A549 (cell line): Measurements from ENCODE around the gene SEC24D. TPM values are rescaled to one million over a fixed set of nuclear protein-coding genes. Genes with fewer than 3 reads are reported as not detected.

Experiments
- ATAC-seq, 2 experiments: fragments of 200-7000 bp in 1 of 2; fragments of >200 bp in 1 of 2; cut with Nextera tagmentation in 1 of 2; cut with Tn5 transposase in 1 of 2; 3 replicates each; pipeline versions ENCODE4 v1.8.0 to v1.9.1; 2018 to 2020; ENCODE audit warnings: mild to moderate bottlenecking in 1 of 2, moderate library complexity in 1 of 2
- CTCF ChIA-PET: fragments of 300-600 bp; sonication (Branson Sonifier 250); formaldehyde crosslinking; extraction: SDS; loops from one replicate; lab custom pipeline; 2021; ENCODE audit warnings: antibody characterized with exemption, inconsistent platforms; lab: Yijun Ruan, JAX
- POLR2A ChIA-PET: fragments of 350-600 bp; formaldehyde crosslinking; extraction: SDS; loops from one replicate; lab custom pipeline; 2021; ENCODE audit warnings: antibody characterized with exemption, inconsistent platforms; lab: Yijun Ruan, JAX
- DNase-seq, 2 experiments: peaks; one replicate each; pipeline versions ENCODE4 v3.0.0 to v3.0.0-alpha.2; 2011 to 2016; ENCODE audit warnings: low read depth in 1 of 2, low spot score in 1 of 2
- FAIRE-seq: peaks from 2 replicates; lab custom pipeline; 2011; peaks lifted over from hg19 to GRCh38; lab: Jason Lieb, UNC
- H3K27ac ChIP-seq, 2 experiments: fragments of >200 bp; sonication (Bioruptor Twin); formaldehyde crosslinking; 3 replicates each; pipeline ENCODE4 v1.5.1; 2016 to 2017
- H3K4me1 ChIP-seq: fragments of >200 bp; sonication (Bioruptor Twin); formaldehyde crosslinking; 3 replicates; pipeline ENCODE4 v1.6.1; 2016
- H3K4me2 ChIP-seq: fragments of >200 bp; sonication (Bioruptor Twin); formaldehyde crosslinking; 3 replicates; pipeline ENCODE4 v1.6.1; 2016
- H3K4me3 ChIP-seq: fragments of >200 bp; sonication (Bioruptor Twin); formaldehyde crosslinking; 3 replicates; pipeline ENCODE4 v1.5.1; 2016
- H3K9me3 ChIP-seq: fragments of >200 bp; sonication (Bioruptor Twin); formaldehyde crosslinking; 3 replicates; pipeline ENCODE4 v1.6.1; 2016
- CHD2 ChIP-seq: fragments of 150-350 bp; IDR thresholded peaks from 2 replicates; pipeline ENCODE4 v1.6.1; 2014; ENCODE audit warnings: low read length; ENCODE audit not compliant: partially characterized antibody
- CTCF ChIP-seq: fragments of >200 bp; sonication (Bioruptor Twin); formaldehyde crosslinking; IDR thresholded peaks from 3 replicates; pipeline ENCODE4 v1.5.1; 2016
- EHMT2 ChIP-seq: fragments of 200-600 bp; sonication (generic); IDR thresholded peaks from 2 replicates; pipeline ENCODE4 v1.6.1; 2016; ENCODE audit warnings: antibody characterized with exemption, low read depth, mild to moderate bottlenecking, moderate library complexity
- FOSL2 ChIP-seq, 2 experiments: fragments of 450-650 bp in 1 of 2; fragments of >200 bp in 1 of 2; sonication (Bioruptor Twin) in 1 of 2; formaldehyde crosslinking; IDR thresholded peaks; 2 replicates each; pipeline versions ENCODE4 v1.5.0 to v1.6.1; 2016 to 2020; ENCODE audit warnings: mild to moderate bottlenecking in 1 of 2, moderate library complexity in 1 of 2
- HES2 ChIP-seq: fragments of >200 bp; sonication (Bioruptor Twin); formaldehyde crosslinking; IDR thresholded peaks from 2 replicates; pipeline ENCODE4 v1.6.1; 2016
- HEYL ChIP-seq: fragments of 250-450 bp; sonication (Bioruptor Pico); IDR thresholded peaks from 2 replicates; pipeline ENCODE4 v1.8.0; 2021; ENCODE audit warnings: mild to moderate bottlenecking, moderate library complexity
- KDM1A ChIP-seq: fragments of 200-600 bp; sonication (generic); IDR thresholded peaks from 2 replicates; pipeline ENCODE4 v1.6.1; 2016; ENCODE audit warnings: low read depth, mild to moderate bottlenecking
- KDM5A ChIP-seq: fragments of 200-600 bp; sonication (generic); IDR thresholded peaks from 2 replicates; pipeline ENCODE4 v1.6.1; 2016; ENCODE audit warnings: antibody characterized with exemption, mild to moderate bottlenecking
- MAZ ChIP-seq: fragments of 150-350 bp; IDR thresholded peaks from 2 replicates; pipeline ENCODE4 v1.6.1; 2014; ENCODE audit warnings: antibody characterized with exemption, low read depth, low read length, borderline replicate concordance
- MYC ChIP-seq: IDR thresholded peaks from 2 replicates; pipeline ENCODE4 v1.6.1; 2012; ENCODE audit warnings: mild to moderate bottlenecking, inconsistent platforms, low read length, improper control_type of control experiment, borderline replicate concordance
- NPAS2 ChIP-seq: fragments of 250-450 bp; sonication (Bioruptor Pico); IDR thresholded peaks from 2 replicates; pipeline ENCODE4 v1.8.0; 2022; ENCODE audit warnings: mild to moderate bottlenecking, moderate library complexity, borderline replicate concordance
- PHF8 ChIP-seq: fragments of 200-600 bp; sonication (generic); IDR thresholded peaks from 2 replicates; pipeline ENCODE4 v1.6.1; 2016; ENCODE audit warnings: low read depth, mild to moderate bottlenecking, antibody characterized with exemption, moderate library complexity, borderline replicate concordance
- RAD21 ChIP-seq, 2 experiments: fragments of >200 bp in 1 of 2; sonication (Bioruptor Twin) in 1 of 2; formaldehyde crosslinking in 1 of 2; IDR thresholded peaks in 1 of 2; conservative IDR thresholded peaks in 1 of 2; 2 replicates in 1 of 2; 3 replicates in 1 of 2; pipeline ENCODE4 v1.6.1; 2012 to 2018; ENCODE audit warnings: inconsistent platforms in 1 of 2
- REST ChIP-seq: fragments of 200-600 bp; sonication (generic); IDR thresholded peaks from 2 replicates; pipeline ENCODE4 v1.6.1; 2016; ENCODE audit warnings: antibody characterized with exemption, mild to moderate bottlenecking, moderate library complexity
- RFX5 ChIP-seq: fragments of 450-650 bp; IDR thresholded peaks from 2 replicates; pipeline ENCODE4 v1.7.1; 2014; ENCODE audit warnings: antibody characterized with exemption, mild to moderate bottlenecking, moderate library complexity
- USF2 ChIP-seq: fragments of 450-650 bp; IDR thresholded peaks from 2 replicates; pipeline ENCODE4 v1.6.1; 2014; ENCODE audit warnings: antibody characterized with exemption
- ZFP36 ChIP-seq: fragments of 450-650 bp; IDR thresholded peaks from 2 replicates; pipeline ENCODE4 v1.6.1; 2014; ENCODE audit warnings: borderline replicate concordance; ENCODE audit not compliant: partially characterized antibody
- ZNF302 ChIP-seq: fragments of 250-450 bp; sonication (Bioruptor Pico); IDR thresholded peaks from 2 replicates; pipeline ENCODE4 v1.9.0; 2021; ENCODE audit warnings: inconsistent platforms, mild to moderate bottlenecking, moderate library complexity
- WGBS: methylation state at CpG from one replicate; pipeline ENCODE4 v1.1.6; 2017; ENCODE audit errors: missing lambda C conversion rate; 5-methylcytosine and 5-hydroxymethylcytosine counted together
- polyA plus RNA-seq, 4 experiments: library from polyadenylated mRNA; depleted of rRNA in 3 of 4; stranded (reverse); fragments of >200 nt; fragmentation: RNase III in 1 of 4; extraction: RNeasy Plus Mini Kit Qiagen cat#74134 plus additional on column Dnase treatment in 1 of 4; gene quantifications; 2 replicates in 3 of 4; 3 replicates in 1 of 4; pipeline ENCODE4 v1.2.3, GENCODE V29; 2011 to 2017

SEC24D gene
- polyA plus RNA-seq, 2 of the 4 experiments (the other 2 are of a cell fraction): 12.8 to 15.6 TPM

GRCh38 chr4:118754890-118755289 is 81.0 kb downstream of the SEC24D start:
- ATAC-seq (no peak), DNase-seq (no peak)
- Histone ChIP-seq H3K27ac (no peak overlapping the region), H3K4me2 (no peak overlapping the region)
- WGBS: 87% methylated on average over 2 of the region's 2 CpGs
- TF ChIP-seq REST (no peak), RFX5 (no peak), CHD2 (no peak), CTCF (no peak), NPAS2 (CRISPR knock-in tag) (no peak), MYC (no peak), HEYL (no peak), HES2 (no peak), USF2 (no peak), EHMT2 (no peak), ZFP36 (no peak), RAD21 (conservative IDR thresholded peaks at IDR 0.05 in 1 of 2, IDR thresholded peaks at IDR 0.05 in 1 of 2) (no peak), PHF8 (no peak), FOSL2 (IDR thresholded peaks at IDR 0.05) (no peak), FOSL2 (CRISPR knock-in tag; IDR thresholded peaks at IDR 0.05) (no peak), KDM1A (no peak)
- TF ChIP-seq, all 56 proteins: peak for 0
- no peak overlapping the region for H3K4me3 ChIP-seq
- no peaks in the 10 kb centered on the region for H3K9me3 ChIP-seq
- ChIA-PET CTCF (interaction anchor here (1.2 kb wide), 1 partner anchor 9 kb away, joined by 3 read pairs; no protein-coding TSS in a partner anchor), POLR2A (no interaction called here)
- no peak for FAIRE-seq
- no peaks in the 10 kb centered on the region for H3K4me1 ChIP-seq

GRCh38 chr4:118753685-118754084 is 82.2 kb downstream of the SEC24D start:
- FAIRE-seq: no peak
- ChIA-PET POLR2A (no interaction called here), CTCF (no interaction called here)
- Histone ChIP-seq H3K9me3 (no peaks in the 10 kb centered on the region), H3K27ac (no peak overlapping the region), H3K4me1 (no peaks in the 10 kb centered on the region), H3K4me2 (no peak overlapping the region), H3K4me3 (no peak overlapping the region)
- no peak for ATAC-seq
- 74% methylated on average over 1 of the region's 1 CpG for WGBS
- TF ChIP-seq KDM5A (no peak), ZNF302 (no peak), MAZ (no peak)
- DNase-seq: no peak
